HepG2 (cell line): ENCODE measurements around the gene PIGR. TPM values are rescaled to one million over a fixed set of nuclear protein-coding genes. Genes with fewer than 3 reads are reported as not detected.

Experiments
- ATAC-seq: fragments of 200-7000 bp; cut with Tn5 transposase; 3 replicates; pipeline ENCODE4 v1.9.1; 2020; ENCODE audit warnings: mild to moderate bottlenecking, moderate library complexity
- BruUV-seq: library from RNA; stranded (reverse); fragments of 400-500 nt; replicated peaks from 2 replicates; lab custom pipeline; 2021; lab: Mats Ljungman, UMichigan
- CTCF ChIA-PET: fragments of 300-600 bp; formaldehyde crosslinking; extraction: SDS; loops from one replicate; lab custom pipeline; 2021; ENCODE audit warnings: low total read pairs, inconsistent platforms, low intra/inter-chr PET ratio; lab: Yijun Ruan, JAX
- POLR2A ChIA-PET: fragments of 350-600 bp; sonication (Branson Sonifier 250); formaldehyde crosslinking; loops from one replicate; lab custom pipeline; 2020; ENCODE audit warnings: antibody characterized with exemption, inconsistent platforms; lab: Yijun Ruan, JAX
- DNase-seq: peaks from one replicate; pipeline ENCODE4 v3.0.0-alpha.2; 2015; ENCODE audit warnings: low spot score
- FAIRE-seq: peaks from 3 replicates; lab custom pipeline; 2011; peaks lifted over from hg19 to GRCh38; lab: Jason Lieb, UNC
- H2AFZ ChIP-seq: one replicate; pipeline ENCODE4 v1.6.1; 2011; ENCODE audit warnings: low read length, inconsistent platforms
- H3K27ac ChIP-seq: fragments of 300-600 bp; 3 replicates; pipeline ENCODE4 v1.8.0; 2011; ENCODE audit warnings: mixed run types, mild to moderate bottlenecking, mixed read lengths, low read length, inconsistent platforms; ENCODE audit not compliant: insufficient read depth; ENCODE audit errors: extremely low read length
- H3K27me3 ChIP-seq, 2 experiments: fragments of 200-600 bp in 1 of 2; 2 replicates in 1 of 2; 3 replicates in 1 of 2; pipeline versions ENCODE4 v1.6.0 to v1.8.0; 2011; ENCODE audit warnings: low read length in 2 of 2, mild to moderate bottlenecking in 2 of 2, moderate library complexity in 2 of 2, inconsistent platforms in 1 of 2; ENCODE audit not compliant: insufficient read depth in 2 of 2, control insufficient read depth in 1 of 2
- H3K36me3 ChIP-seq, 2 experiments: fragments of 200-600 bp in 1 of 2; replicated peaks in 1 of 2; 2 replicates in 1 of 2; 3 replicates in 1 of 2; pipeline versions ENCODE4 v1.5.1 to v1.8.0; 2011; ENCODE audit warnings: low read length in 2 of 2, inconsistent platforms in 1 of 2; ENCODE audit not compliant: insufficient read depth in 2 of 2, control insufficient read depth in 1 of 2
- H3K4me1 ChIP-seq: 2 replicates; pipeline ENCODE4 v1.5.1; 2012; ENCODE audit warnings: low read length, inconsistent platforms; ENCODE audit not compliant: insufficient read depth
- H3K4me2 ChIP-seq: 2 replicates; pipeline ENCODE4 v1.6.0; 2011; ENCODE audit warnings: low read depth, low read length, inconsistent platforms
- H3K4me3 ChIP-seq, 3 experiments: fragments of 200-600 bp in 1 of 3; sonication (generic), shearing (Covaris generic) in 1 of 3; replicated peaks in 1 of 3; 2 replicates each; pipeline ENCODE4 v1.5.1; 2011 to 2016; ENCODE audit warnings: low read length in 3 of 3, inconsistent platforms in 2 of 3, low read depth in 2 of 3, mild to moderate bottlenecking in 2 of 3, control low read depth in 1 of 3, mixed read lengths in 1 of 3; ENCODE audit not compliant: insufficient read depth in 1 of 3
- H3K79me2 ChIP-seq: one replicate; pipeline ENCODE4 v1.6.1; 2011; ENCODE audit warnings: low read length, inconsistent platforms; ENCODE audit not compliant: insufficient read depth
- H3K9ac ChIP-seq: 2 replicates; pipeline ENCODE4 v1.6.0; 2011; ENCODE audit warnings: mild to moderate bottlenecking, low read depth, low read length, inconsistent platforms; ENCODE audit not compliant: insufficient read depth
- H3K9me3 ChIP-seq: 2 replicates; pipeline ENCODE4 v1.5.1; 2012; ENCODE audit warnings: mild to moderate bottlenecking, low read length
- H4K20me1 ChIP-seq: 2 replicates; pipeline ENCODE4 v1.6.0; 2011; ENCODE audit warnings: inconsistent platforms, mild to moderate bottlenecking, low read length, moderate library complexity; ENCODE audit not compliant: insufficient read depth
- ARHGAP35 ChIP-seq: sonication (generic); formaldehyde crosslinking; IDR thresholded peaks from 2 replicates; pipeline ENCODE4 v1.9.0; 2022; ENCODE audit warnings: mild to moderate bottlenecking, inconsistent platforms, moderate library complexity, missing genetic modification reagents, borderline replicate concordance
- CEBPB ChIP-seq: IDR thresholded peaks from 2 replicates; pipeline ENCODE4 v1.6.1; 2011; ENCODE audit warnings: low read depth, low read length, improper control_type of control experiment, borderline replicate concordance
- CHD4 ChIP-seq: fragments of 200-600 bp; sonication (generic); IDR thresholded peaks from 2 replicates; pipeline ENCODE4 v1.7.0; 2017; ENCODE audit warnings: mild to moderate bottlenecking, low read length, borderline replicate concordance
- FOXJ3 ChIP-seq: sonication (generic); formaldehyde crosslinking; IDR thresholded peaks from 2 replicates; pipeline ENCODE4 v1.4.0; 2020; ENCODE audit warnings: missing genetic modification reagents, mild to moderate bottlenecking, borderline replicate concordance
- POLR2AphosphoS2 ChIP-seq: IDR thresholded peaks from 2 replicates; pipeline ENCODE4 v1.6.1; 2011; ENCODE audit warnings: low read depth, low read length, improper control_type of control experiment
- SRSF1 ChIP-seq: fragments of 200-400 bp; formaldehyde crosslinking; optimal IDR thresholded peaks from 2 replicates; pipeline ENCODE3; 2017; ENCODE audit warnings: mild to moderate bottlenecking, low read depth, low read length, moderate library complexity
- YEATS2 ChIP-seq: sonication (generic); formaldehyde crosslinking; IDR thresholded peaks from 2 replicates; pipeline ENCODE4 v1.4.0; 2020; ENCODE audit warnings: missing genetic modification reagents, borderline replicate concordance
- ZBTB8A ChIP-seq: sonication (generic); formaldehyde crosslinking; IDR thresholded peaks from 2 replicates; pipeline ENCODE4 v1.4.0; 2020; ENCODE audit warnings: mild to moderate bottlenecking, low read depth, missing genetic modification reagents, borderline replicate concordance
- ZNF335 ChIP-seq: sonication (generic); formaldehyde crosslinking; IDR thresholded peaks from 2 replicates; pipeline ENCODE4 v1.4.0; 2020; ENCODE audit warnings: missing genetic modification reagents
- ZNF570 ChIP-seq: sonication (generic); formaldehyde crosslinking; IDR thresholded peaks from 2 replicates; pipeline ENCODE4 v1.4.0; 2020; ENCODE audit warnings: mild to moderate bottlenecking, missing genetic modification reagents, borderline replicate concordance
- ZNF615 ChIP-seq: sonication (generic); formaldehyde crosslinking; IDR thresholded peaks from 2 replicates; pipeline ENCODE4 v1.5.0; 2020; ENCODE audit warnings: mild to moderate bottlenecking, missing genetic modification reagents, borderline replicate concordance
- WGBS: methylation state at CpG from one replicate; pipeline ENCODE4 v1.1.6; 2017; ENCODE audit warnings: low lambda C conversion rate; 5-methylcytosine and 5-hydroxymethylcytosine counted together
- in situ Hi-C: cut with HindIII; loops from 2 replicates; pipeline ENCODE4 v1.10.0; 2017; ENCODE audit warnings: low pct_unique_long_range_greater_than_20kb; ENCODE audit not compliant: extremely low pct_ligation_motif_present
- intact Hi-C: fragments of 100-400 bp; cut with micrococcal nuclease; formaldehyde crosslinking; loops from one replicate; pipeline ENCODE4 v1.10.0; 2022; ENCODE audit not compliant: unreplicated experiment
- polyA plus RNA-seq, 8 experiments: library from polyadenylated mRNA; depleted of rRNA in 3 of 8; stranded (reverse) in 7 of 8; unstranded in 1 of 8; fragments of >200 nt; fragmentation: Illumina TruSeq in 4 of 8; extraction: Trizol in 4 of 8; gene quantifications; 2 replicates each; pipeline versions ENCODE4 v1.2.1 to v1.2.3, GENCODE V29; 2011 to 2016; ENCODE audit warnings: low read depth in 4 of 8, missing spikeins in 1 of 8, mixed read lengths in 1 of 8; ENCODE audit not compliant: insufficient read depth in 1 of 8
- total RNA-seq, 5 experiments: library from RNA; depleted of rRNA; stranded (reverse); fragments of >200 nt; fragmentation: Illumina TruSeq; extraction: Trizol; gene quantifications; 2 replicates each; pipeline ENCODE4 v1.2.3, GENCODE V29; 2016; ENCODE audit warnings: low read depth in 1 of 5

PIGR gene
- total and polyA plus RNA-seq, 2 of the 13 experiments (the other 11 are each of a cell fraction or from before 2014, with no cell fraction given), result not detected

DNA sequence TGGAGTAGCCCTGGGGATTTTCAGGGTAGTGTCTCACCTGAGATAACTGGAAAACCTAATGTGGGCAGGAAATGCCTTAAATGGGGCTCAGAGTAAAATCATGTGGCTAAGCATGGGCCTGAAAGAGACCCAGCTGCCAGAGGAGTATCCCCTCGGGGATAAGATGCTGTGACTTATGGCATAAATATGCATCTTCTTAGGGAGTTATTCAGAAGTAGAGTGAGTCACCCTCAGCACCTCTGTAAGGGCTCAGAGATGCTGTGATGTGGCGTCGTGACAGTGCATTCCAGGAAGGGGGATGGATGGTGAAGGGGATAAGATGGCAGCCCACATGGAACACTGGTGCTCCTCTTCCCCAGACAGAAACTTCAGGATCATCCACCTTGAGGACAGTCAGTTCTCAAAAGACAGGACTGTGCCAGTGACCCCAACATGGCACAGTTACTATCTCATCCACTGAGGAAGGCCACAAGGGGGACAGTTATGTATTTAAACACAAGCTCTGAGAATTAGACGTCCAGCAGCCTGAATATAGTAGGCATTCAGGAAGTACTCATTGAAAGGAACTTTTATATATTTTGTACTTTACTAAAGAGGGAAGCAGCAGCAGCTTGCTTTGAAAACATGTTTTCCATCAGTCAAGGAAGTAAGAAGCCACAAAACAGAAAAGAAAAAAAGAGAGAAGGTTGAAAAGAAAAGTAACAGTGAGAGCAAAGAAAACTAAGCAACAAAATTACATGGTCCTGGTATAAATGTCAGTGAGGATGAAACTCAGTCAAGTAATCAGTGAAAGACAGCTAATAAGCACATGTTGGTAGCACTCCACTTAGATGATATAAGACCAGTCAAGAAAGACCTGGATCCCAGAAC is 40.7 kb downstream of the PIGR start:
- POLR2A ChIA-PET, result no interaction called here
- H3K9me3 ChIP-seq, result no peaks in the 10 kb centered on the region
- no peak overlapping the region for H3K4me3 ChIP-seq
- H4K20me1 ChIP-seq, result no peaks in the 10 kb centered on the region
- no peak overlapping the region for H2AFZ ChIP-seq
- WGBS, result 0% methylated on average over 4 of the region's 4 CpGs
- no TSS peak for BruUV-seq
- intact Hi-C loops, result no loop called here
- H3K27me3 ChIP-seq, result peaks cover 4 to 27% of the 10 kb centered on the region in 2 experiments; a peak in 4 of 5 replicates
- no peak overlapping the region for H3K27ac ChIP-seq
- no peaks in the 10 kb centered on the region for H3K36me3 ChIP-seq
- H3K4me1 ChIP-seq, result no peaks in the 10 kb centered on the region
- TF ChIP-seq ZBTB8A (CRISPR knock-in tag) (no peak), FOXJ3 (CRISPR knock-in tag) (no peak), CEBPB (no peak), SRSF1 (no peak), POLR2AphosphoS2 (no peak), ZNF570 (no peak), ARHGAP35 (CRISPR knock-in tag) (no peak), CHD4 (no peak), YEATS2 (CRISPR knock-in tag) (no peak), ZNF335 (CRISPR knock-in tag) (no peak), ZNF615 (no peak)
- FAIRE-seq, result no peak
- CTCF ChIA-PET, result no interaction called here
- no peaks in the 10 kb centered on the region for H3K79me2 ChIP-seq
- H3K9ac ChIP-seq, result no peak overlapping the region
- ATAC-seq, result no peak
- H3K4me2 ChIP-seq, result no peak overlapping the region
- DNase-seq, result no peak
- in situ Hi-C loops, result loop anchor here (25.0 kb wide), 1 partner anchor 268 kb away; the partner anchor contains the start of gene DYRK3
